HepG2 (cell line): Measurements from ENCODE around the gene ZNF554. TPM values are rescaled to one million over a fixed set of nuclear protein-coding genes. Genes with fewer than 3 reads are reported as not detected.

Source experiments
- CAMTA2 ChIP-seq: sonication (generic); formaldehyde crosslinking; IDR thresholded peaks from 2 replicates; pipeline ENCODE4 v1.4.0; 2020; ENCODE audit warnings: mild to moderate bottlenecking, missing genetic modification reagents, borderline replicate concordance
- FIP1L1 ChIP-seq: fragments of 200-400 bp; formaldehyde crosslinking; IDR thresholded peaks from 2 replicates; pipeline ENCODE4 v1.6.1; 2018; ENCODE audit warnings: low read depth, mild to moderate bottlenecking, low read length, moderate library complexity, borderline replicate concordance; ENCODE audit not compliant: insufficient read depth
- KAT8 ChIP-seq: IDR thresholded peaks from 2 replicates; pipeline ENCODE4 v1.6.1; 2016; ENCODE audit warnings: missing genetic modification reagents, missing compliant biosample characterization
- MTA3 ChIP-seq: sonication (generic); formaldehyde crosslinking; IDR thresholded peaks from 2 replicates; pipeline ENCODE4 v1.4.0; 2020; ENCODE audit warnings: missing genetic modification reagents
- NFKB2 ChIP-seq: sonication (generic); formaldehyde crosslinking; IDR thresholded peaks from 2 replicates; pipeline ENCODE4 v1.4.0; 2020; ENCODE audit warnings: missing genetic modification reagents, borderline replicate concordance
- PAWR ChIP-seq: sonication (generic); formaldehyde crosslinking; IDR thresholded peaks from 2 replicates; pipeline ENCODE4 v1.4.0; 2020; ENCODE audit warnings: missing genetic modification reagents, mild to moderate bottlenecking, borderline replicate concordance
- RBM22 ChIP-seq: fragments of 200-400 bp; formaldehyde crosslinking; optimal IDR thresholded peaks from 2 replicates; pipeline ENCODE3; 2017; ENCODE audit warnings: mild to moderate bottlenecking, low read length, moderate library complexity
- RFX1 ChIP-seq: fragments of 450-650 bp; IDR thresholded peaks from 2 replicates; pipeline ENCODE4 v1.6.1; 2017
- THAP11 ChIP-seq: IDR thresholded peaks from 2 replicates; pipeline ENCODE4 v1.6.1; 2016; ENCODE audit warnings: missing biosample characterization, missing genetic modification reagents
- TRIM24 ChIP-seq: sonication (generic); formaldehyde crosslinking; IDR thresholded peaks from 2 replicates; pipeline ENCODE4 v1.8.0; 2022; ENCODE audit warnings: mild to moderate bottlenecking, missing genetic modification reagents
- ZBTB33 ChIP-seq: sonication (generic); formaldehyde crosslinking; IDR thresholded peaks from 2 replicates; pipeline ENCODE4 v1.4.0; 2020; ENCODE audit warnings: missing genetic modification reagents
- ZFP36 ChIP-seq: fragments of 150-350 bp; IDR thresholded peaks from 2 replicates; pipeline ENCODE4 v1.6.1; 2018; ENCODE audit warnings: borderline replicate concordance, low read length, low read depth; ENCODE audit not compliant: partially characterized antibody
- ZIK1 ChIP-seq: sonication (generic); formaldehyde crosslinking; IDR thresholded peaks from 2 replicates; pipeline ENCODE4 v1.5.0; 2020; ENCODE audit warnings: mild to moderate bottlenecking, low read depth, missing genetic modification reagents, borderline replicate concordance
- ZNF318 ChIP-seq: sonication (generic); formaldehyde crosslinking; IDR thresholded peaks from 2 replicates; pipeline ENCODE4 v1.4.0; 2020; ENCODE audit warnings: mild to moderate bottlenecking, missing genetic modification reagents
- polyA plus RNA-seq, 8 experiments: library from polyadenylated mRNA; depleted of rRNA in 3 of 8; stranded (reverse) in 7 of 8; unstranded in 1 of 8; fragments of >200 nt; fragmentation: Illumina TruSeq in 4 of 8; extraction: Trizol in 4 of 8; gene quantifications; 2 replicates each; pipeline versions ENCODE4 v1.2.1 to v1.2.3, GENCODE V29; 2011 to 2016; ENCODE audit warnings: low read depth in 4 of 8, missing spikeins in 1 of 8, mixed read lengths in 1 of 8; ENCODE audit not compliant: insufficient read depth in 1 of 8
- total RNA-seq, 5 experiments: library from RNA; depleted of rRNA; stranded (reverse); fragments of >200 nt; fragmentation: Illumina TruSeq; extraction: Trizol; gene quantifications; 2 replicates each; pipeline ENCODE4 v1.2.3, GENCODE V29; 2016; ENCODE audit warnings: low read depth in 1 of 5
- TF ChIP-seq, protein P1 (sequence below), 2 experiments: IDR thresholded peaks; 2 replicates each; pipeline ENCODE4 v1.6.1; 2011 to 2012; ENCODE audit warnings: low read length in 2 of 2, borderline replicate concordance in 1 of 2, low read depth in 1 of 2, mild to moderate bottlenecking in 1 of 2, moderate library complexity in 1 of 2

Gene ZNF554
- total and polyA plus RNA-seq, 2 of the 13 experiments (the other 11 are each of a cell fraction or from before 2014, with no cell fraction given) = 2.2 to 2.7 TPM

GRCh38 chr19:2790557-2791271, 29.0 kb upstream of the ZNF554 start (continued):
- TF ChIP-seq ZNF318 (CRISPR knock-in tag) = no peak
- no peak for TF ChIP-seq TRIM24 (CRISPR knock-in tag)
- TF ChIP-seq ZBTB33 = 0 out of 2 replicates have a peak, but pooled peaks have one; percentile 12
- TF ChIP-seq FIP1L1 = no peak
- TF ChIP-seq MTA3 (CRISPR knock-in tag) = no peak
- TF ChIP-seq RFX1 = no peak
- TF ChIP-seq KAT8 (CRISPR knock-in tag) = peak; percentile 57
- no peak for TF ChIP-seq PAWR (CRISPR knock-in tag)
- peak; percentile 71; the same call in 1 of the 2 replicates for TF ChIP-seq THAP11 (CRISPR knock-in tag)
- TF ChIP-seq ZIK1 (CRISPR knock-in tag) = no peak
- TF ChIP-seq NFKB2 (CRISPR knock-in tag) = peak; percentile 64; the same call in 1 of the 2 replicates
- TF ChIP-seq CAMTA2 (CRISPR knock-in tag) = no peak
- TF ChIP-seq, protein P1, sequence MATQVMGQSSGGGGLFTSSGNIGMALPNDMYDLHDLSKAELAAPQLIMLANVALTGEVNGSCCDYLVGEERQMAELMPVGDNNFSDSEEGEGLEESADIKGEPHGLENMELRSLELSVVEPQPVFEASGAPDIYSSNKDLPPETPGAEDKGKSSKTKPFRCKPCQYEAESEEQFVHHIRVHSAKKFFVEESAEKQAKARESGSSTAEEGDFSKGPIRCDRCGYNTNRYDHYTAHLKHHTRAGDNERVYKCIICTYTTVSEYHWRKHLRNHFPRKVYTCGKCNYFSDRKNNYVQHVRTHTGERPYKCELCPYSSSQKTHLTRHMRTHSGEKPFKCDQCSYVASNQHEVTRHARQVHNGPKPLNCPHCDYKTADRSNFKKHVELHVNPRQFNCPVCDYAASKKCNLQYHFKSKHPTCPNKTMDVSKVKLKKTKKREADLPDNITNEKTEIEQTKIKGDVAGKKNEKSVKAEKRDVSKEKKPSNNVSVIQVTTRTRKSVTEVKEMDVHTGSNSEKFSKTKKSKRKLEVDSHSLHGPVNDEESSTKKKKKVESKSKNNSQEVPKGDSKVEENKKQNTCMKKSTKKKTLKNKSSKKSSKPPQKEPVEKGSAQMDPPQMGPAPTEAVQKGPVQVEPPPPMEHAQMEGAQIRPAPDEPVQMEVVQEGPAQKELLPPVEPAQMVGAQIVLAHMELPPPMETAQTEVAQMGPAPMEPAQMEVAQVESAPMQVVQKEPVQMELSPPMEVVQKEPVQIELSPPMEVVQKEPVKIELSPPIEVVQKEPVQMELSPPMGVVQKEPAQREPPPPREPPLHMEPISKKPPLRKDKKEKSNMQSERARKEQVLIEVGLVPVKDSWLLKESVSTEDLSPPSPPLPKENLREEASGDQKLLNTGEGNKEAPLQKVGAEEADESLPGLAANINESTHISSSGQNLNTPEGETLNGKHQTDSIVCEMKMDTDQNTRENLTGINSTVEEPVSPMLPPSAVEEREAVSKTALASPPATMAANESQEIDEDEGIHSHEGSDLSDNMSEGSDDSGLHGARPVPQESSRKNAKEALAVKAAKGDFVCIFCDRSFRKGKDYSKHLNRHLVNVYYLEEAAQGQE (IDR thresholded peaks at IDR 0.05; ENCODE audit: borderline replicate concordance in 1 of 2, low read depth in 1 of 2, low read length in 2 of 2) = no peak; a peak in 1 of 4 replicates
- TF ChIP-seq RBM22 = no peak
- TF ChIP-seq ZFP36 = no peak
